Loucy (cell line): ENCODE results near the gene SOST.

Source experiments
- H2AFZ ChIP-seq: fragments of 200-600 bp; sonication (generic); 2 replicates; pipeline ENCODE4 v1.6.0; 2016; ENCODE audit warnings: antibody characterized with exemption, mild to moderate bottlenecking, low read length, moderate library complexity
- H3F3A ChIP-seq: fragments of 200-600 bp; 2 replicates; pipeline ENCODE4 v1.6.0; 2016; ENCODE audit warnings: antibody characterized with exemption, low read depth, mild to moderate bottlenecking
- H3K27me3 ChIP-seq: fragments of 200-600 bp; sonication (generic); 2 replicates; pipeline ENCODE4 v1.6.1; 2014; ENCODE audit warnings: low read length, mild to moderate bottlenecking; ENCODE audit not compliant: insufficient read depth, poor library complexity, severe bottlenecking
- H3K36me3 ChIP-seq: fragments of 200-600 bp; sonication (generic); 2 replicates; pipeline ENCODE4 v1.6.1; 2016; ENCODE audit warnings: low read length; ENCODE audit not compliant: insufficient read depth
- H3K4me1 ChIP-seq: fragments of 200-600 bp; sonication (generic); 2 replicates; pipeline ENCODE4 v1.5.1; 2014; ENCODE audit warnings: low read length, mild to moderate bottlenecking; ENCODE audit not compliant: insufficient read depth, poor library complexity, severe bottlenecking
- H3K4me2 ChIP-seq: fragments of 200-600 bp; sonication (generic); 2 replicates; pipeline ENCODE4 v1.6.0; 2014; ENCODE audit warnings: antibody characterized with exemption, low read length, low read depth, mild to moderate bottlenecking; ENCODE audit not compliant: poor library complexity, severe bottlenecking
- H3K4me3 ChIP-seq: fragments of 200-600 bp; sonication (generic); 2 replicates; pipeline ENCODE4 v1.5.1; 2014; ENCODE audit warnings: low read length, mild to moderate bottlenecking, mixed read lengths; ENCODE audit not compliant: poor library complexity, severe bottlenecking
- H3K79me2 ChIP-seq: fragments of 200-600 bp; sonication (generic); 2 replicates; pipeline ENCODE4 v1.6.1; 2014; ENCODE audit warnings: low read length; ENCODE audit not compliant: insufficient read depth
- H3K9ac ChIP-seq: fragments of 200-600 bp; sonication (generic); 2 replicates; pipeline ENCODE4 v1.6.0; 2014; ENCODE audit warnings: mild to moderate bottlenecking, low read depth, low read length, moderate library complexity; ENCODE audit not compliant: poor library complexity, severe bottlenecking
- H3K9me2 ChIP-seq: fragments of 200-600 bp; sonication (generic); replicated peaks from 2 replicates; pipeline ENCODE4 v1.6.1; 2016; ENCODE audit warnings: low read depth, low read length, mixed read lengths
- H3K9me3 ChIP-seq: fragments of 200-600 bp; sonication (generic); 2 replicates; pipeline ENCODE4 v1.6.1; 2014; ENCODE audit warnings: mild to moderate bottlenecking, antibody characterized with exemption, low read length, low read depth; ENCODE audit not compliant: insufficient read depth
- H4K20me1 ChIP-seq: fragments of 200-600 bp; sonication (generic); 2 replicates; pipeline ENCODE4 v1.6.0; 2014; ENCODE audit warnings: antibody characterized with exemption, low read length, mild to moderate bottlenecking; ENCODE audit not compliant: insufficient read depth, poor library complexity, severe bottlenecking
- CTCF ChIP-seq: fragments of 200-600 bp; sonication (generic); conservative IDR thresholded peaks from 2 replicates; pipeline ENCODE4 v1.5.1; 2014; ENCODE audit warnings: mild to moderate bottlenecking, antibody characterized with exemption, low read length
- EZH2phosphoT487 ChIP-seq: fragments of 200-600 bp; IDR thresholded peaks from 2 replicates; pipeline ENCODE4 v1.6.1; 2018; ENCODE audit warnings: antibody characterized with exemption, mild to moderate bottlenecking, moderate library complexity, borderline replicate concordance

The SOST gene

GRCh38 chr17:43713494-43714162, 45.0 kb downstream of the SOST start:
- H3K9ac ChIP-seq: peak overlapping the region; percentile 53
- H2AFZ ChIP-seq: peak overlapping the region; percentile 93
- peak overlapping the region; percentile 79 for H3K4me2 ChIP-seq
- H3K36me3 ChIP-seq: no peaks in the 10 kb centered on the region
- H3K9me2 ChIP-seq: no peaks in the 10 kb centered on the region
- no peaks in the 10 kb centered on the region for H3K79me2 ChIP-seq
- no peaks in the 10 kb centered on the region for H4K20me1 ChIP-seq
- no peaks in the 10 kb centered on the region for H3K9me3 ChIP-seq
- H3K27me3 ChIP-seq: peaks cover 8% of the 10 kb centered on the region
- no peaks in the 10 kb centered on the region for H3F3A ChIP-seq
- peak overlapping the region; percentile 76 for H3K4me3 ChIP-seq
- TF ChIP-seq CTCF (no peak), EZH2phosphoT487 (no peak)
- peaks cover 16% of the 10 kb centered on the region for H3K4me1 ChIP-seq

GRCh38 chr17:43712397-43712796, 46.2 kb downstream of the SOST start:
- no peaks in the 10 kb centered on the region for H3K9me2 ChIP-seq
- no peaks in the 10 kb centered on the region for H3K9me3 ChIP-seq
- no peak overlapping the region for H3K9ac ChIP-seq
- no peaks in the 10 kb centered on the region for H4K20me1 ChIP-seq
- H3K4me3 ChIP-seq: no peak overlapping the region
- peaks cover 16% of the 10 kb centered on the region for H3K4me1 ChIP-seq
- H3K79me2 ChIP-seq: no peaks in the 10 kb centered on the region
- no peaks in the 10 kb centered on the region for H3F3A ChIP-seq
- H2AFZ ChIP-seq: no peak overlapping the region
- H3K36me3 ChIP-seq: no peaks in the 10 kb centered on the region
- no peak overlapping the region for H3K4me2 ChIP-seq
- peaks cover 8% of the 10 kb centered on the region for H3K27me3 ChIP-seq
- TF ChIP-seq CTCF: no peak
- no peak for TF ChIP-seq EZH2phosphoT487

GRCh38 chr17:43710101-43710500, 48.5 kb downstream of the SOST start:
- no peak overlapping the region for H2AFZ ChIP-seq
- peaks cover 8% of the 10 kb centered on the region for H3K27me3 ChIP-seq
- H3K79me2 ChIP-seq: no peaks in the 10 kb centered on the region
- H3K9me3 ChIP-seq: no peaks in the 10 kb centered on the region
- H3K9ac ChIP-seq: no peak overlapping the region
- H3K4me3 ChIP-seq: no peak overlapping the region
- H3K4me2 ChIP-seq: no peak overlapping the region
- no peaks in the 10 kb centered on the region for H3F3A ChIP-seq
- no peaks in the 10 kb centered on the region for H3K36me3 ChIP-seq
- H3K4me1 ChIP-seq: peaks cover 16% of the 10 kb centered on the region
- H3K9me2 ChIP-seq: no peaks in the 10 kb centered on the region
- no peaks in the 10 kb centered on the region for H4K20me1 ChIP-seq
- no peak for TF ChIP-seq EZH2phosphoT487
- TF ChIP-seq CTCF: no peak
